GM18951 (cell line): ENCODE results near the gene OXCT2.

ENCODE experiments used
- POLR2A ChIP-seq: IDR thresholded peaks from 4 replicates; pipeline ENCODE4 v1.6.1; 2011; ENCODE audit warnings: mild to moderate bottlenecking; ENCODE audit not compliant: insufficient read length, insufficient read depth; ENCODE audit errors: extremely low read depth
- in situ Hi-C: fragments of 300-500 bp; cut with MboI; formaldehyde crosslinking; loops from one replicate; pipeline ENCODE4 v1.12.0; 2022; ENCODE audit warnings: low sequenced_read_pairs, mixed read lengths, inconsistent platforms; ENCODE audit not compliant: unreplicated experiment

Gene OXCT2

GRCh38 chr1:39727221-39727931 is 43.8 kb downstream of the OXCT2 start:
- no peak for TF ChIP-seq POLR2A
- in situ Hi-C loops, result no loop called here

DNA sequence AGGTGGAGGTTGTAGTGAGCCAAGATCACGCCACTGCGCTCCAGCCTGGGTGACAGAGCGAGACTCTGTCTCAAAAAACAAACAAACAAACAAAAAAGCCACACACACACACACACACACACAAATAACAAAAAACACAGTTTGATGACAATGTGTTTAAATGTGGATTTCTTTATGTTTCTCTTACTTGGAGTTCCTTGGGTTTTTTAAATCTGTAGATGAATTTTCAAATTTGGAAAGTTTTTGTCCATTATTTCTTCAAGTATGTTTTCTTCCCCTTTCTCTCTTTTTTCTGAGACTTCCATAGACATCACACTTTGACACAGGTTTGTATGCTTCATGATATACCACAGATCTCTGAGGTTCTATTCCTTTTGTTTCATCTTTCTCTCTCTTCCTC is 44.5 kb downstream of the OXCT2 start:
- in situ Hi-C loops, result no loop called here
- TF ChIP-seq POLR2A, result no peak

DNA sequence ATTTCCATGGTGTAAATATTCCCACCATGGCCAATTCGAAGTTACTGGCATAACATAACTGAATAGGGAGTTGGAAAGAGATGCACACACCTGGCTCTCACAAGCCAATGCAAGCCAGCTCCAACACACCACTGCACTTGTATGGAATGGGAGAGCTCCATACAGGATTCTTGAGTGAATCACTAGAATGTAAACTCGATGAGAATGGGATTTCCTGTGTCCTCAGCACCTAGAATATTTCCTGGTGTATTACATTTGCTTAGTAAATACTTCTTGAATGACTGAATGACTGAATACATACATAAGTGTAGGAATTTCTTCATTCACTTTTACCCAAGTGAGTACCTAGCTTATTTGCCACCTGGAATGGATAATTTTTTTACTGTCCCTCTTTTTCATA is 48.7 kb downstream of the OXCT2 start:
- TF ChIP-seq POLR2A, result no peak
- in situ Hi-C loops, result no loop called here

GRCh38 chr1:39721664-39722063 is 49.5 kb downstream of the OXCT2 start:
- in situ Hi-C loops, result no loop called here
- no peak for TF ChIP-seq POLR2A

DNA sequence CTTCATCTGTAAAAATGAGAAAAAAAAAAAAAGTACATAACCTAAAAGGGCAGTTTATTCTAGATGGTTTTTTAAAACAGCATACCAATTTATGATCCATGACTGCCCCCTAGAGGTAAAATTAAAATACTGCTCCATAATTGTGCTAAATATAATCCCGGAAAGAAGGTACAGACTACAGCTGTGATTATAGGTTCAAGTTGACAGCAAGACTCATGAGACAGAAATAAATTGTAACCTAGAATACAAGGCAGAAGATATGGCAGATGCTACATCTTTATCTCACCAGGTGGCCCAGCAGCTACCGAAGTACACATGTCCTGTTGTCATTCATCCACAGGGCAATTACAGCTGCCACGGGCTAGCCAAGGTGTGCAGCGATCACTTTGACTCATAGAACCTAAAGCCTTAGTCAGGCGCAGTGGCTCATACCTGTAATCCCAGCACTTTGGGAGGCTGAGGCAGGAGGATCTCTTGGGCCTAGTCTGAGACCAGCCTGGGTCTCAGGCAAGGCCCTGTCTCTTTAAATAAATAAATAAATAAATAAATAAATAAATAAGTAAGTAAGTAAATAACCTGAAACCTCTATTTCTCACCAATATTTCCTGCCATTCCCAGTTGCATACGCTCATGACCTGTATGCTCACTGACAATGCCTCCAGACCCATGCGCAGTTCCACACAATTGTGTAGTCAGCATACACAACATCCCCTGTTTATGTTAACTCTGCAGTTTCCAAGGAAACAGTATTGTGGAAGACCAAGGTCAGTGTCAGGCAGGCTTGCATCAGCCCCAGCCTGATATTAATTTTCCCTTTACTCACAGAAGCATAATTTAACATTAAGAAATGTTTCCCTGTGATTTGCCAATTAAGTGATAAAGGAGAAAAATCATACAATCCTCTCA is 50.8 kb downstream of the OXCT2 start:
- no peak for TF ChIP-seq POLR2A
- in situ Hi-C loops, result no loop called here
